Trophoblast cell (in vitro differentiated cells and primary cell): ENCODE measurements around the gene SCAP.

Source experiments
- DNase-seq, 2 donors: peaks; one replicate each; pipeline ENCODE4 v3.0.0-alpha.2; 2016
- H2AFZ ChIP-seq: 2 replicates; pipeline ENCODE4 v1.6.1; 2013; ENCODE audit warnings: low read length, moderate library complexity, mild to moderate bottlenecking; ENCODE audit not compliant: insufficient read depth, poor library complexity
- H2AK5ac ChIP-seq: 2 replicates; pipeline ENCODE4 v1.6.1; 2013; ENCODE audit warnings: mild to moderate bottlenecking, low read length
- H2BK120ac ChIP-seq: 2 replicates; pipeline ENCODE4 v1.6.1; 2013; ENCODE audit warnings: low read length, mild to moderate bottlenecking, moderate library complexity; ENCODE audit not compliant: insufficient read depth, poor library complexity
- H2BK12ac ChIP-seq: 2 replicates; pipeline ENCODE4 v1.6.1; 2013; ENCODE audit warnings: mild to moderate bottlenecking, low read length, moderate library complexity
- H2BK5ac ChIP-seq: 2 replicates; pipeline ENCODE4 v1.6.1; 2013; ENCODE audit warnings: low read length, low read depth, moderate library complexity, mild to moderate bottlenecking; ENCODE audit not compliant: poor library complexity
- H3K14ac ChIP-seq: 2 replicates; pipeline ENCODE4 v1.6.1; 2013; ENCODE audit warnings: mild to moderate bottlenecking, low read length
- H3K18ac ChIP-seq: 2 replicates; pipeline ENCODE4 v1.6.1; 2013; ENCODE audit warnings: mild to moderate bottlenecking, low read length
- H3K23ac ChIP-seq: 2 replicates; pipeline ENCODE4 v1.6.1; 2013; ENCODE audit warnings: low read length
- H3K27ac ChIP-seq: 2 replicates; pipeline ENCODE4 v1.5.1; 2013; ENCODE audit warnings: low read depth, mild to moderate bottlenecking, inconsistent platforms, low read length, moderate library complexity
- H3K27me3 ChIP-seq: 2 replicates; pipeline ENCODE4 v1.6.1; 2013; ENCODE audit warnings: inconsistent platforms, mild to moderate bottlenecking, low read length, moderate library complexity; ENCODE audit not compliant: insufficient read depth
- H3K36me3 ChIP-seq, 2 experiments: 1 replicate in 1 of 2; 2 replicates in 1 of 2; pipeline ENCODE4 v1.6.1; 2013; ENCODE audit warnings: low read length in 2 of 2, mild to moderate bottlenecking in 2 of 2, moderate library complexity in 1 of 2; ENCODE audit not compliant: insufficient read depth in 2 of 2, control insufficient read depth in 1 of 2
- H3K4ac ChIP-seq: 2 replicates; pipeline ENCODE4 v1.6.1; 2013; ENCODE audit warnings: low read depth, mild to moderate bottlenecking, low read length, moderate library complexity
- H3K4me1 ChIP-seq, 2 experiments: 1 replicate in 1 of 2; 2 replicates in 1 of 2; pipeline ENCODE4 v1.6.1; 2013; ENCODE audit warnings: low read length in 2 of 2, mild to moderate bottlenecking in 2 of 2, moderate library complexity in 1 of 2; ENCODE audit not compliant: insufficient read depth in 2 of 2, control insufficient read depth in 1 of 2
- H3K4me2 ChIP-seq: 2 replicates; pipeline ENCODE4 v1.6.1; 2013; ENCODE audit warnings: inconsistent platforms, mild to moderate bottlenecking, low read length, moderate library complexity
- H3K4me3 ChIP-seq: 2 replicates; pipeline ENCODE4 v1.5.1; 2013; ENCODE audit warnings: mild to moderate bottlenecking, low read depth, low read length, inconsistent platforms
- H3K79me1 ChIP-seq: one replicate; pipeline ENCODE4 v1.6.1; 2013; ENCODE audit warnings: low read length
- H3K79me2 ChIP-seq: 2 replicates; pipeline ENCODE4 v1.6.1; 2013; ENCODE audit warnings: low read length, mild to moderate bottlenecking; ENCODE audit not compliant: control insufficient read depth, insufficient read depth, poor library complexity
- H3K9ac ChIP-seq: 2 replicates; pipeline ENCODE4 v1.6.1; 2013; ENCODE audit warnings: mild to moderate bottlenecking, low read length
- H3K9me3 ChIP-seq: 2 replicates; pipeline ENCODE4 v1.6.1; 2013; ENCODE audit warnings: low read depth, mild to moderate bottlenecking, control low read depth, inconsistent platforms, low read length; ENCODE audit not compliant: insufficient read depth
- H4K12ac ChIP-seq: 2 replicates; pipeline ENCODE4 v1.6.1; 2013; ENCODE audit warnings: low read depth, mild to moderate bottlenecking, low read length, moderate library complexity
- H4K8ac ChIP-seq: 2 replicates; pipeline ENCODE4 v1.6.1; 2013; ENCODE audit warnings: low read depth, mild to moderate bottlenecking, low read length, moderate library complexity
- H4K91ac ChIP-seq: one replicate; pipeline ENCODE4 v1.6.1; 2013; ENCODE audit warnings: low read depth, mild to moderate bottlenecking, low read length, moderate library complexity
- WGBS: extraction: QIAGEN DNeasy Blood & Tissue Kit; methylation state at CpG from one replicate; pipeline ENCODE4 v1.1.7; 2013; ENCODE audit warnings: missing lambda C conversion rate; ENCODE audit not compliant: insufficient read length, insufficient coverage; ENCODE audit errors: extremely low coverage; 5-methylcytosine and 5-hydroxymethylcytosine counted together

Gene SCAP

DNA sequence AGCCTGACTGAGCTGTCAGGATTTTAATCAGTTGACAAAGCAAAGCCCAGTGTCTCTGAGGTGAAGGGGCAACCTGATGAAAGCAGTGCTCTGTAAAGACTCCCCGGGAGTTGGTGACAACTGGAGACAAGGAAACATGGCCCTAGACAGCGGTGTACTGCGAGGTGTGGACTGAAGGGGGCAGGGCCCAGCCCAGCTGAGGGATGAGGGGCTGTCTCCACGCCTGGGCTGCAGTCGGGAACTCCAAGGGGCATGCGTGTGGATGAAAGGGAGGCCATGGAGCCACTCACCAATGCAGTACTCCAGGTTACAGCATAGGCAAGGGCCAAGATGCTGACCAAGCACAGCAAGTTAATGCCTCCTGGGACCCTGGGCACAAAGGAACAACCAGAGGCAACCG is 45.1 kb downstream of the SCAP start:
- no peak overlapping the region for H3K14ac ChIP-seq
- H3K23ac ChIP-seq, result no peak overlapping the region
- no peak overlapping the region for H2BK5ac ChIP-seq
- H2BK12ac ChIP-seq, result no peak overlapping the region
- H3K36me3 ChIP-seq, result peaks cover 13 to 25% of the 10 kb centered on the region in 2 experiments
- no peak overlapping the region for H3K4me3 ChIP-seq
- no peaks in the 10 kb centered on the region for H3K27me3 ChIP-seq
- no peak overlapping the region for H3K4ac ChIP-seq
- H3K4me1 ChIP-seq, result peaks cover 3 to 9% of the 10 kb centered on the region in 2 experiments
- H3K9ac ChIP-seq, result no peak overlapping the region
- no peak overlapping the region for H4K8ac ChIP-seq
- H3K27ac ChIP-seq, result no peak overlapping the region
- DNase-seq, result no peak
- no peak overlapping the region for H3K4me2 ChIP-seq
- no peak overlapping the region for H2AK5ac ChIP-seq
- no peak overlapping the region for H4K91ac ChIP-seq
- H2BK120ac ChIP-seq, result no peak overlapping the region
- no peak overlapping the region for H2AFZ ChIP-seq
- no peaks in the 10 kb centered on the region for H3K79me1 ChIP-seq
- no peaks in the 10 kb centered on the region for H3K79me2 ChIP-seq
- no peak overlapping the region for H3K18ac ChIP-seq
- no CpG with 5 or more reads among the region's 7 CpGs for WGBS
- H4K12ac ChIP-seq, result no peak overlapping the region
- peaks cover 3% of the 10 kb centered on the region for H3K9me3 ChIP-seq

DNA sequence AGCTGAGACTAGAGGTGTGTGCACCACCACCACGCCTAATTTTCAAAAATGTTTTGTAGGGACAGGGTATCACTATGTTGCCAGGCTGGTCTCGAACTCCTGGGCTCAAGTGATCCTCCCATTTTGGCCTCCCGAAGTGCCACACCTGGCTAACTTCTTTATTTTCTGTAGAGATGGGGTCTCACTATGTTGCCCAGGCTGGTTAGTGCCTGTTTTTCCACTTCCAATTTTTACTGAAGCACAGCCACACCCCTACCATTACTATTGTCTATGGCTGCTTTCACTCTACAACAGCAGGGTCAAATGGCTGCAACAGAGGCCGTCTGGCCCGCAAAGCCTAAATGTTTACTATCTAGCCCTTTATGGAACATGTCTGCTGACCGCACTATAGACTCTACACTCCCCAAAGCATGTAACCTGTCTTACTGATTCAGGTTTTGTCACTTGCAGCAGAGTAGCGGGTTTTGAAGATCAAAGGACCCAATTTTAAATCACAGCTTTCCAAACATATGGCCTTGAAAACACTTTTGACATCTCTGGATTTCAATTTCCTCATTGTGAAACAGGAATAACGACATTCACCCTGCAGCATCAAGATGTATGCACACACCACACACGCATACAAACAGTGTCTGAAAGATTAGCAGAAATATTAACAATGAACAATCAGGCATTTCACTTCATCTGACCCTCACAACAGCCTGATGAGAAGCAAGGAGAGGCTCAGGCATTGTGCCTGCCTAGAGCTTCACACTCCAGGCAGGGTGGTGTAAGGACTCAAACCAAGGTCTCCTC is 46.1 kb downstream of the SCAP start:
- no CpG with 5 or more reads among the region's 9 CpGs for WGBS
- H4K12ac ChIP-seq, result no peak overlapping the region
- H3K36me3 ChIP-seq, result peaks cover 13 to 24% of the 10 kb centered on the region in 2 experiments
- no peak overlapping the region for H3K4me3 ChIP-seq
- no peak overlapping the region for H3K4me2 ChIP-seq
- no peaks in the 10 kb centered on the region for H3K79me2 ChIP-seq
- no peak overlapping the region for H3K23ac ChIP-seq
- H4K8ac ChIP-seq, result no peak overlapping the region
- no peak overlapping the region for H2BK12ac ChIP-seq
- H3K27me3 ChIP-seq, result no peaks in the 10 kb centered on the region
- H3K9me3 ChIP-seq, result peaks cover 3% of the 10 kb centered on the region
- H3K4ac ChIP-seq, result no peak overlapping the region
- H3K18ac ChIP-seq, result no peak overlapping the region
- H3K9ac ChIP-seq, result no peak overlapping the region
- no peaks in the 10 kb centered on the region for H3K79me1 ChIP-seq
- no peak overlapping the region for H2BK120ac ChIP-seq
- H3K4me1 ChIP-seq, result peaks cover 3 to 9% of the 10 kb centered on the region in 2 experiments
- H3K14ac ChIP-seq, result no peak overlapping the region
- no peak overlapping the region for H2BK5ac ChIP-seq
- no peak overlapping the region for H4K91ac ChIP-seq
- H3K27ac ChIP-seq, result no peak overlapping the region
- DNase-seq, result peak in 1 of 2 donors; percentile 80
- H2AK5ac ChIP-seq, result no peak overlapping the region
- no peak overlapping the region for H2AFZ ChIP-seq

DNA sequence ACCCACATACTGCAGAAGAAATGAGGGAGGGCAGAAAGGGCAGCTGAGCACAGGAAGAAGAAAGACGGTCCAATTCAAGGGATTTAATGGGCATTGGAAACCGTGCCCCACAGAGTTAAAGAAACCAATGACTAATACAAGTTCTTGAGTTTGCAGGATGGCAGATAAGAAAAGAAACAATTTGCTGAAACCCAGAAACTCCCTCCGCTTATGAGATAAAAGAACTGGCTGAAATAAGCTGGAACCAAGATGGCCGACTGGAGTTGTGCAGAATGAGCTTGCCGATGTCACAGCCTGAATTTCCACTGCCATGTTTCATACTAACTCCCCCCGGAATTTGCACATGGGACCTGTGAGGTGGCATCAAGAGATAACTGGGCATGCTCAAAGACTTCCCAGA is 47.1 kb downstream of the SCAP start:
- no peak overlapping the region for H2AFZ ChIP-seq
- no CpG with 5 or more reads among the region's 6 CpGs for WGBS
- no peak overlapping the region for H4K8ac ChIP-seq
- peaks cover 3% of the 10 kb centered on the region for H3K9me3 ChIP-seq
- H3K79me2 ChIP-seq, result no peaks in the 10 kb centered on the region
- H2BK5ac ChIP-seq, result no peak overlapping the region
- no peak overlapping the region for H3K4me2 ChIP-seq
- no peak overlapping the region for H3K23ac ChIP-seq
- H3K14ac ChIP-seq, result no peak overlapping the region
- H3K4me3 ChIP-seq, result no peak overlapping the region
- no peak overlapping the region for H2BK12ac ChIP-seq
- DNase-seq, result no peak
- no peak overlapping the region for H3K9ac ChIP-seq
- H2AK5ac ChIP-seq, result no peak overlapping the region
- H3K79me1 ChIP-seq, result no peaks in the 10 kb centered on the region
- H3K36me3 ChIP-seq, result peaks cover 17 to 25% of the 10 kb centered on the region in 2 experiments
- no peak overlapping the region for H2BK120ac ChIP-seq
- no peak overlapping the region for H4K91ac ChIP-seq
- H3K4me1 ChIP-seq, result peaks cover 0 to 2% of the 10 kb centered on the region in 2 experiments
- no peak overlapping the region for H3K4ac ChIP-seq
- H4K12ac ChIP-seq, result no peak overlapping the region
- H3K27ac ChIP-seq, result no peak overlapping the region
- no peak overlapping the region for H3K18ac ChIP-seq
- H3K27me3 ChIP-seq, result no peaks in the 10 kb centered on the region

- no peak overlapping the region for H4K12ac ChIP-seq
- no peaks in the 10 kb centered on the region for H3K27me3 ChIP-seq
- H3K23ac ChIP-seq, result no peak overlapping the region
- no peak overlapping the region for H2BK12ac ChIP-seq
- no peak overlapping the region for H2BK5ac ChIP-seq
- peaks cover 0 to 2% of the 10 kb centered on the region in 2 experiments for H3K4me1 ChIP-seq
- H3K18ac ChIP-seq, result no peak overlapping the region
- no peak overlapping the region for H2BK120ac ChIP-seq
- H3K9ac ChIP-seq, result no peak overlapping the region
- DNase-seq, result no peak
- H3K79me2 ChIP-seq, result no peaks in the 10 kb centered on the region
- no peak overlapping the region for H4K8ac ChIP-seq
- no peak overlapping the region for H3K4me2 ChIP-seq
- no peak overlapping the region for H2AK5ac ChIP-seq
- H2AFZ ChIP-seq, result no peak overlapping the region
- no peak overlapping the region for H4K91ac ChIP-seq
- H3K14ac ChIP-seq, result no peak overlapping the region
- no peak overlapping the region for H3K4me3 ChIP-seq
- peaks cover 3% of the 10 kb centered on the region for H3K9me3 ChIP-seq
- no peak overlapping the region for H3K4ac ChIP-seq
- WGBS, result no CpG with 5 or more reads among the region's 6 CpGs
- no peaks in the 10 kb centered on the region for H3K79me1 ChIP-seq
- H3K27ac ChIP-seq, result no peak overlapping the region
- H3K36me3 ChIP-seq, result peaks cover 17 to 25% of the 10 kb centered on the region in 2 experiments
These were observed 47.9 kb downstream of the SCAP start for GRCh38 chr3:47427866-47428265.
